Adrenal gland (tissue), 5 donors: ENCODE measurements around the gene GIN1.

ENCODE experiments used
- CTCF ChIP-seq, 6 experiments: fragments of 450-650 bp in 4 of 6; fragments of 200-600 bp in 2 of 6; sonication (generic) in 1 of 6; IDR thresholded peaks; 1 replicate in 5 of 6; 2 replicates in 1 of 6; pipeline versions ENCODE4 v1.5.1 to v1.8.0; 2016 to 2021; ENCODE audit warnings: antibody characterized with exemption in 6 of 6, mild to moderate bottlenecking in 2 of 6, moderate library complexity in 1 of 6
- POLR2A ChIP-seq, 2 donors: fragments of 450-650 bp; IDR thresholded peaks; one replicate each; pipeline ENCODE4 v1.6.1; 2017; ENCODE audit warnings: antibody characterized with exemption in 2 of 2, mild to moderate bottlenecking in 2 of 2, moderate library complexity in 1 of 2
- donor health status: DM: no; HTN: no; CAD: no.

DNA sequence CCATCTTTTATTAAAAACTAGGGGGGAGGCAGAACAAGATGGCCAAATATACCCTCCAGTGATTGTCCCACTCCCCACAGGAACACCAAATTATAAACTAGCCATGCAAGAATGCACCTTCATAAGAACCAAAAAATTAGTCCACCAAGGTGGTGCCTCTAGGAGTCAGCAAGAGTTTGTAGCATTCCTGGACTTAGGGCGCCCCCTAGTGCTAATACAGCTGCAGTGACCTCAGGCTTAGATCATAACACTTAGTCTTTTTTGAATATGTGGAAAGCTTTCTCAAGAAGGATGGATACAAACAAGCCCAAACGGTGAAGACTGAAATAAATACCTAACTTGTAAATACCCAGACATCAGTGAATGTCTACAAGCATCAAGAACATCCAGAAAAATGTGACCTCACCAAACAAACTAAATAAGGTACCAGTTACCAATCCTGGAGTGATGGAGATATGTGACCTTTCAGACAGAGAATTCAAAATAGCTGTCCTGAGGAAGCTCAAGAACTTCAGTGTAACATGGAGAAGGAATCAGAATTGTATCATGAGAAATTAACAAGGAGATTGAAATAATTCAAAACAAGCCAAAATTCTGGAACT lies 19.4 kb upstream of the GIN1 start:
- TF ChIP-seq CTCF (IDR thresholded peaks at IDR 0.05), result peak; percentile 88 to 92 (median 90)
- no peak for TF ChIP-seq POLR2A (IDR thresholded peaks at IDR 0.05)
